Retina (tissue), 1 donor: ENCODE data around the gene CRTAP.
A peak's percentile ranks its signal among the peaks of the same experiment; 100 is the strongest.
"Not testable (repeated sequence)": the region's sequence is repeated elsewhere in the genome, so short reads cannot be mapped to it uniquely, and the experiment has no call there.

Source experiments
- DNase-seq: peaks from one replicate; pipeline ENCODE4 v3.0.0-alpha.2; 2016

CRTAP gene

DNA sequence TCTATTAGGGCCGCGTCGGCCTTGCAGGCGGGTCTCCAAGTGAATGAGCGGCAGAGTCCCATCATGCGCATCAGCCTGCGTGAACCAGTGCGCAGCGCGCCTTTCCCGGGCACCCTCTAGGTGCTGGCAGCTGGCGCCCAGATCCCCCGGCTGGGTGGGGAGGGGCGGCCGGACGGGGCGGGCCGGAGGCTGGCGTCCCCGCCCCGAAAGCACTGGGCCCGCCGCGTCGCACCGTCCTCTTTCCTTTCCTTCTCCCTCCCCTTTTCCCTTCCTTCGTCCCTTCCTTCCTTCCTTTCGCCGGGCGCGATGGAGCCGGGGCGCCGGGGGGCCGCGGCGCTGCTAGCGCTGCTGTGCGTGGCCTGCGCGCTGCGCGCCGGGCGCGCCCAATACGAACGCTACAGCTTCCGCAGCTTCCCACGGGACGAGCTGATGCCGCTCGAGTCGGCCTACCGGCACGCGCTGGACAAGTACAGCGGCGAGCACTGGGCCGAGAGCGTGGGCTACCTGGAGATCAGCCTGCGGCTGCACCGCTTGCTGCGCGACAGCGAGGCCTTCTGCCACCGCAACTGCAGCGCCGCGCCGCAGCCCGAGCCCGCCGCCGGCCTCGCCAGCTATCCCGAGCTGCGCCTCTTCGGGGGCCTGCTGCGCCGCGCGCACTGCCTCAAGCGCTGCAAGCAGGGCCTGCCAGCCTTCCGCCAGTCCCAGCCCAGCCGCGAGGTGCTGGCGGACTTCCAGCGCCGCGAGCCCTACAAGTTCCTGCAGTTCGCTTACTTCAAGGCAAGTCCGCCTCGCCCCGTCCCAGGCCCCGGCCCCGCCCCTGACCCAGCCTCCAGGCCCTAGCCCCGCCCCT lies at the start of gene CRTAP:
CRTAP (plus strand) TSS at position 243 of the 850 bp plus-strand sequence; CDS start at position 307, 64 bp downstream.
- peak; percentile 92 for DNase-seq

GRCh38 chr3:33064929-33065328 lies 48.9 kb upstream of the CRTAP start:
- no peak for DNase-seq

- DNase-seq = no peak
Observed at GRCh38 chr3:33067484-33067883, 46.3 kb upstream of the CRTAP start.

DNA sequence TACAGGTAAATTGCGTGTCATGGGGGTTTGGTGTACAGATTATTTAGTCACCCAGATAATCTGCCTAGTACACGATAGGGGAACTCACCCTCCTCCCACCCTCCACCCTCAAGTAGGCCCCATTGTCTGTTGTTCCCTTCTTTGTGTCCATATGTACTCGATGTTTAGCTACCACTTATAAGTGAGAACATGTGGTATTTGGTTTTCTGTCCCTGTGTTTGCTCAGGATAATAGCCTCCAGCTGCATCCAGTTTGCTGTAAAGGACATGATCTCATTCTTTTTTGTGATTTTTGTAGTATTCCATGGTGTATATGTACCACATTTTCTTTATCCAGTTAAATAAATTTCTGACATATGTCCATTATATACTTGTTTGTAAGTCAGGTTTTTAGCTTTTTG lies 44.0 kb upstream of the CRTAP start:
- DNase-seq = not testable (repeated sequence)

DNA sequence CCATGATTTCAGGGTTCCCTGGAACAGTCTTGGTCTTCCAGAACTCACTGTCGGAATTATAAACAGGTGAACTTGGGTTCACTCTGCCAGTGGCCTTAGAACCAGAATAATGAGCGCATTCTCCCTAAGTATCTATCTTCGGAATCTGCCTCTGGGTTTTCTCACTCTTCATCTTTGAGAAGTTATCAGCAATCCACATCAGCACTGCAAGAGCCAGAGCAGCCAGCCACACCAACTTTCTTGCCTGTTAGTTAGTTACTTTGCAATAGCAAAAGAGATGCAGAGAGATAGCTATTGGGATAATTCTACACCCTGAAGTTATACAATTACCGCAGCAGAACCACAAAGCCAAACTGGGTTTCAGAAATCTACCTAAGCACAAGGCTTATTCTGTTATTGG lies 42.6 kb upstream of the CRTAP start:
- DNase-seq = no peak

- no peak for DNase-seq
Observed at GRCh38 chr3:33071946-33072345, 41.9 kb upstream of the CRTAP start.

DNA sequence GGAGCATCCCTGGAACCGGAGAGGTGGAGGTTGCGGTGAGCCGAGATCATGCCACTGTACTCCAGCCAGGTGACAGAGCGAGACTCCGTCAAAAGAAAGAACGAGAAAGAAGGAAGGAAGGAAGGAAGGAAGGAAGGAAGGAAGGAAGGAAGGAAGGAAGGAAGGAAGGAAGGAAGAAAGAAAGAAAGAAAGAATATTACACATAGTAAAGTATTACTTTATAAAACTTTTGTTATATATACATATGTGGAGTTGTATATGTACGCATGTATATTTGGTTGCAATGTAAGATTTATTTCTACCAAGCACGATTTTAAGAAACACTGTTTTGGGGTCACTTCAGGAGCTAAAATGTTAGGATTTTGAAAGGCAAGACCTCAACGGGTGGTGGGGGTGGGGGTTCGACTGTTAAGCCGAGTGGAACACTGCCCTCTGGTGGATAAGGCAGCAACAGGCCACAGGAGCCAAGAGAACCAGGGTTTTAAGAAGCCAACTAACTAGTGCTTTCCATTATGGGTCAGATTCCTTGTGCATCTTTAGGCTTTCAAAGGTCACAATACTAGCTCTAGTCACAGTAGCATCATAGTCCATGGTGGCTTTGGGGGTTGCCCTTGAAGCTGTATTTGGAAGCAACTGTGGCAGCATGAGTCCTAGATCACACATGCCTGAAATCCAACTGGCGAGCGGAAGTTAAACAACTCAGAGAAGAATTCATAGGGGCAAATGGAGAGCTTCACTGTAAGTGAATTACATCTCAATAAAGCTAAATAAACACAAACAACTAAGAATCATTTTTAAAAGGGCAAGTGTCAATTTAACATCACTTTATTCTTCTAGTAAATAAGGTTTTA lies 39.4 kb upstream of the CRTAP start:
- peak; percentile 48 for DNase-seq

GRCh38 chr3:33075995-33076394 lies 37.8 kb upstream of the CRTAP start:
- no peak for DNase-seq

GRCh38 chr3:33076952-33077351 lies 36.9 kb upstream of the CRTAP start:
- no peak for DNase-seq

GRCh38 chr3:33077976-33078375 lies 35.8 kb upstream of the CRTAP start:
- no peak for DNase-seq

GRCh38 chr3:33079813-33080212 lies 34.0 kb upstream of the CRTAP start:
- DNase-seq = not testable (repeated sequence)

DNA sequence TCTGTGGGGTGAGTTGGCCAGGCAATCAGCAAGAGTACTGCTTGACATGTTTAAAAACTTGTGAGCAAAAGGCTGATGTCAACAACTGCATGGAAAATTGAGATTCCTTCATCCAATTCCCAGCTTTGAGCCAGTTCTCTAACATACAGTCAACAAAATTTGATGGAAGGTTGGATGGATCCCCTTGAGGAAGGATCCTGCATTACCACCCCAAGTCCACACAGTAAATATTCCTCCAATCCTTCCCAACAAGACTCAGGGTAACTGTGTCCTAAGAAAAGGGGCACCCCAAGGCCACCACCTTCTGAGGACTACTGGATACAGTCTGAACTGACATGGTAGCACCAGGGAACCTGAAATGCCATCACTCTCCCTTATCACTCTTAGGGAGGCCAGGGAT lies 32.0 kb upstream of the CRTAP start:
- DNase-seq = no peak

DNA sequence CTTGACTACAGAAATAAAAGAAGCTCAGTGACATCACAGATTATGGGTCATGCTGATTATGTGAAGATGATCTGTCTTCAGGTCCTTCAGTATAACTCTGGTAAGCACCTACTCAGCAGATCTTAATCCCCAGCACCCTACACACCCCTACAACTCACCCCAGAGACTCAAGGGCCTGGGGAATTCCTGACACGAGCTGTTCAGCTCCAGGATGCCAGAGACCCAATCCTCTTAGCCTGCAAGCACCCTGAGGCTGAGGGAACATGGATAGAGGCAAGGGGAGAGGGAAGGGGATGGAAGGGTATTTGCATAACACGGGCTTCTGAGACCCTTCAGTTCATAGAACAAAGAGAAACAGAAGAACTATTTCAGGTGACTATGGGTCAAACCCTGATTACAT lies 29.9 kb upstream of the CRTAP start:
- no peak for DNase-seq

- DNase-seq = no peak
Observed at GRCh38 chr3:33088691-33089090, 25.1 kb upstream of the CRTAP start.

- DNase-seq = no peak
Observed at GRCh38 chr3:33089515-33089914, 24.3 kb upstream of the CRTAP start.

- no peak for DNase-seq
Observed at GRCh38 chr3:33091746-33092145, 22.1 kb upstream of the CRTAP start.

DNA sequence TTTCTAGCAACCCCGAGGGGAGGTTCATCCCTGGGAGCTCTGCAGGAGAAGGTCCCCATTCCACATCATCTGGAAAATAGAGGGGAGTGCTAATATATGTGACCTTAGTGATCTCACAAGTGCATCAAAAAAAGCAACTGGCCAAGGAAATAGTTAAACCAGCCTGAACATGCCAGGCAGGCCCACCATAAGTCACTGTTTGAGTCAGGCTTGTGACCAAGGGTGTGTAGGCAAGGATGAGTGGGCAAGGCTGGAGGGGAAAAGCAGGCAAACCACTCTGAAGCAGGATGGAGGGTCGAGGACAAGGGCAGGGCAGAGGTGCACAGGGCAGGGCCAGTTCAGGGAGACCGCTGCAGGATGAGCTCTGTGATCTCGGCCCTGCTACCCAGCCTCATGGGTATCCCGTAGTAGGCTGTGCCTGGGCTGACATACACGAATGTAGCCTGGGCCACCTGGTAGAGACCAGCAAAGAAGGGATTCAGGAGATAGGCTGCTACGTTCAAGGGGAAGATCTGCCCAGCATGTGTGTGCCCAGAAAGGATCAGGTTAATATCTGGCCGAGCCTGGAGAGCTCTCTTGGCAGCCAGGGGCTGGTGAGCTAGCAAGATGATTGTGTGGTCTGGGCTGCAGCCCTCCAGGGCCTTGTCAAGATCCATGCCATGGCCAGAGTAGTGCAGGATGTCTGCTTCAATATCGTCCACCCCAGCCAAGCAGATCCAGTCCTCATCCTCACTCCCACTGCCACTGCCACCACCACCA lies 21.1 kb upstream of the CRTAP start:
- no peak for DNase-seq

GRCh38 chr3:33093847-33094246 lies 20.0 kb upstream of the CRTAP start:
- no peak for DNase-seq

DNA sequence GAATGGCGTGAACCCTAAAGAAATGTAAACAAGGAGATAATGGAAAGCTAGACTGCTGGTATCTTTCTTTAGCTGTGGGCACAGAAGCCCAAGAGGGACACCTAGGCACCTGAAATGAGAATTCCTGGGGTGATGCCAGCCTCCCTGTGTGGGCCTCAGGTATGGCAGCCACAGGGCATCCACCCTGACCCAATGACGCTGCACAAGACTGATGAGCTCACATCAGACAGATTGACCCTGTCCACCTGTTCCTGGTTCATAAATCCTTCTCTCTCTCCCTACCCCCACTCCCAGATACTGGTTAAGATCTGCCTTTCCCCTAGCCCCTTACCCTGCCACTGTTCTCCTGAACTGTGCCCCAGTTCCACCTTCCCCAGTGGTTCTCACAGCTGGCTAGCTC lies 18.4 kb upstream of the CRTAP start:
- peak; percentile 6 for DNase-seq

DNA sequence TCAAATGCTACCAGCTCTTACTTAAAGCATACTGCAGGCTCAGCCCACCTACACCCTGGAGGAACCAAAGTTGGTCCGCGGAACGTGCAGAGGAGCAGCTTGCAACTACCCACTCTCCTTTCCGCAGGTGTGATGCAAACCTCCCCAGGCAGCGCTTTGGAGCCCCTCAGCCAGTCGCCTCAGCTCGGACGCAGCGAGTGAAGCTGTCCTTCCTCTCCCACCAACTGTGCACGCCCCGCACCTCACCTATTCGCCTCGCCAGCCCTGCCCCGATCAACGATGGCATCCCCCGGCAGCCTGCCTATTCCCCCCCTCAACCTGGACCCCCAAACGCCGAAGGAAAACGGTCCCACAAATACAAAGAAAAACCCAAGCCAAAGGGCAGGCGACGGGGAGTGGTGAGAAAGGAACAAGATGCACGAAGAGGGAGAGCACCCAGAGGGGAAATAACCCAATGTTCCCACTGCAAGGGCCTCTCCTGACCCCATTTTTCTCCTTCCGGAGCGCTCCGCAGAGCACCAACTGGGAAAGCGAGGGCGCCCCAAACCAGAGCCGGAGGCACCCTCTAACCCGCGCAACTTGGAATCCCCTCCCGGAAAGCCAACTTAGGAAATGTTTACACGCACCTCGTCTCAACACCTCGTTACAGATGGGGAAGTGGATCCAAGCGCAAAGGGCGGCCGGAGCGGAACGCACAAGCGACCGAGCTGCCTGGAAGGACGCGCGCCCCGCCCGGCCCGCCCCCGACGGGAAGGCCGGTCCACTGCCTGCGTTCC lies 17.5 kb upstream of the CRTAP start:
- DNase-seq = peak; percentile 79

DNA sequence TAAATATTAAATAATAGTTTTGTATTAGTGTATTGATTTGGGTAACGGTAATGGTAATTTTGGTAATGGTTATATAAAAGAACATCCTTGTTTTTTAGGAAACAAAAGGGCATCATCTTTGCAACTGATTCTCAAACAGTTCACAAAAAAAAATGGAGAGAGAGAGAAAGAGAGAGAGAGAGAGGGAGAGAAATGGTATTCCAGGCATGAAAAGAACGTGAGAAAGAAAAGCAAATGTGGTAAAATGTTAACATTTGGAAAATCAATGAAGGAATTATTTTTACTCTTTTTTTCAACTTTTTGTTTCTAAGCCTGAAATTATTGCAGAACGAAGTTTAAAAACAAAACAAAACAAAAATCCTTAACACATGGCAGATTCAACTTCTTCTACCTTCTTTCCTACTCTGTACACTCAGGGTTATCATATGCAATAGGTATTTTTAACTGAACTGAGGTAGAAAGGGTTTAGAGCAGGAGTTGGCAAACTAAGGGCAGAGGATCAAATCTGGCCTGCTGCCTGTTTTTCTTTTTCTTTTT lies 14.6 kb upstream of the CRTAP start:
- no peak for DNase-seq

DNA sequence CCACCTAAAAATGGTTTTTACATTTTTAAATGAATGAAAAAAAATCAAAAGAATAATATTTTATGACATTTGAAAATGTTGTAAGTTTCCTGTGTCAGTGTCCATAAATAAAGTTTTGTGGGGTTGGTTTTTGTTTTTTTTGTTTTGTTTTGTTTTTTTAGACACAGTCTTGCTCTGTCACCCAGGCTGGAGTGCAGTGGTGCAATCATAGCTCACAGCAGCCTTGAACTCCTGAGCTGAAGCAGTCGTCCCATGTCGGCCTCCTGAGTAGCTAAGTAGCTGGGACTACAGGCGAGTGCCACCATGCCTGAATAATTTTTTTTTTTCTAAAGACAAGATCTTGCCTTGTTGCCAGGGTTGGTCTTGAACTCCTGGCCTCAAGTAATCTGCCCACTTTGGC lies 14.1 kb upstream of the CRTAP start:
- no peak for DNase-seq
